Esophagus squamous epithelium (tissue), 5 donors: Measurements from ENCODE around the gene ESRRB. TPM values are rescaled to one million over a fixed set of nuclear protein-coding genes. Genes with fewer than 3 reads are reported as not detected.
A peak's percentile ranks its signal among the peaks of the same experiment; 100 is the strongest.

Source experiments
- DNase-seq: peaks from one replicate; lab custom pipeline; 2025; lab: John Stamatoyannopoulos, UW
- H3K27ac ChIP-seq, 4 donors: fragments of 200-600 bp; sonication (generic); one replicate each; pipeline ENCODE4 v1.5.1; 2016 to 2019; ENCODE audit warnings: mild to moderate bottlenecking in 1 of 4
- H3K27me3 ChIP-seq, 4 donors: fragments of 200-600 bp; sonication (generic); 1 replicate in 3 of 4; 2 replicates in 1 of 4; pipeline versions ENCODE4 v1.5.1 to v1.6.0; 2017 to 2021; ENCODE audit warnings: antibody characterized with exemption in 1 of 4
- H3K36me3 ChIP-seq, 3 donors: fragments of 200-600 bp; sonication (generic); one replicate each; pipeline ENCODE4 v1.5.1; 2016 to 2019
- H3K4me1 ChIP-seq, 3 donors: fragments of 200-600 bp; sonication (generic); one replicate each; pipeline ENCODE4 v1.5.1; 2017 to 2019
- H3K4me3 ChIP-seq, 4 donors: fragments of 200-600 bp; sonication (generic); 1 replicate in 3 of 4; 2 replicates in 1 of 4; pipeline ENCODE4 v1.5.1; 2016 to 2019; ENCODE audit warnings: mild to moderate bottlenecking in 2 of 4, moderate library complexity in 1 of 4
- H3K9me3 ChIP-seq, 3 donors: fragments of 200-600 bp; sonication (generic); one replicate each; pipeline ENCODE4 v1.5.1; 2016 to 2019
- POLR2A ChIP-seq, 4 donors: fragments of 450-650 bp; IDR thresholded peaks; one replicate each; pipeline ENCODE4 v1.6.1; 2017; ENCODE audit warnings: antibody characterized with exemption in 4 of 4, mild to moderate bottlenecking in 4 of 4, moderate library complexity in 3 of 4
- WGBS, 2 donors: methylation state at CpG; one replicate each; pipeline ENCODE4 v1.1.5; 2018; 5-methylcytosine and 5-hydroxymethylcytosine counted together
- intact Hi-C: fragments of 100-400 bp; cut with DNase I; formaldehyde crosslinking; loops from one replicate; pipeline ENCODE4 v1.15.0; 2022
- total RNA-seq, 4 donors: library from RNA; depleted of rRNA; stranded (reverse); fragments of >200 nt; gene quantifications; one replicate each; pipeline ENCODE4 v1.1.0, GENCODE V29; 2016
- TF ChIP-seq, protein P1 (sequence below), 6 experiments: fragments of 450-650 bp in 4 of 6; fragments of 200-600 bp in 2 of 6; sonication (generic) in 2 of 6; IDR thresholded peaks; one replicate each; pipeline ENCODE4 v1.5.1; 2016 to 2019; ENCODE audit warnings: antibody characterized with exemption in 6 of 6, mild to moderate bottlenecking in 4 of 6, moderate library complexity in 4 of 6
- donor health status: DM: yes; HTN: yes; CAD: no.

Gene ESRRB
- total RNA-seq, 4 donors from 2014 or later, result not detected

DNA sequence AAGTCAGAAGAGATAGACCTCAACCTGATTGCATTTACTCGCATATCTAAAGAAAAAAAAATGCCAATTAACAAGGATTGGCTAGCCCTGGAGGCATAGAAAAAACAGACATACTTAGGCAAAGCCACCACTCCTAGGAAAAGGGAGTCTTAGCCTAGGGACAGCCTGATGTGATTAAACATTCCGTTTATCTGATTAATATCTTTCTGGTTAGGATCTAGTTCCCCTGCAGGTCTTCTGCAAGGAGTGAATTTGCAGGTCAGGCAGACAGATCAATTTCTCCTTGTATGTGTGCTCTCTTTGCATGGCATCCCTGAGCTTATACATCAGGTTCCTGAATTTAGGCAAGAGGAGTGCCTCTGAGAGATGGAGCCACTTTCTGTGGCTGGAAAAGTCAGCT, 70.5 kb downstream of the ESRRB start:
- no peak for DNase-seq
- Histone ChIP-seq H3K36me3 (no peaks in the 10 kb centered on the region), H3K4me3 (no peak overlapping the region), H3K9me3 (no peaks in the 10 kb centered on the region), H3K4me1 (no peaks in the 10 kb centered on the region), H3K27ac (no peak overlapping the region), H3K27me3 (peaks cover 0 to 7% (median 0%) of the 10 kb centered on the region in 4 donors)
- no peak for TF ChIP-seq POLR2A (IDR thresholded peaks at IDR 0.05)
- TF ChIP-seq, protein P1, sequence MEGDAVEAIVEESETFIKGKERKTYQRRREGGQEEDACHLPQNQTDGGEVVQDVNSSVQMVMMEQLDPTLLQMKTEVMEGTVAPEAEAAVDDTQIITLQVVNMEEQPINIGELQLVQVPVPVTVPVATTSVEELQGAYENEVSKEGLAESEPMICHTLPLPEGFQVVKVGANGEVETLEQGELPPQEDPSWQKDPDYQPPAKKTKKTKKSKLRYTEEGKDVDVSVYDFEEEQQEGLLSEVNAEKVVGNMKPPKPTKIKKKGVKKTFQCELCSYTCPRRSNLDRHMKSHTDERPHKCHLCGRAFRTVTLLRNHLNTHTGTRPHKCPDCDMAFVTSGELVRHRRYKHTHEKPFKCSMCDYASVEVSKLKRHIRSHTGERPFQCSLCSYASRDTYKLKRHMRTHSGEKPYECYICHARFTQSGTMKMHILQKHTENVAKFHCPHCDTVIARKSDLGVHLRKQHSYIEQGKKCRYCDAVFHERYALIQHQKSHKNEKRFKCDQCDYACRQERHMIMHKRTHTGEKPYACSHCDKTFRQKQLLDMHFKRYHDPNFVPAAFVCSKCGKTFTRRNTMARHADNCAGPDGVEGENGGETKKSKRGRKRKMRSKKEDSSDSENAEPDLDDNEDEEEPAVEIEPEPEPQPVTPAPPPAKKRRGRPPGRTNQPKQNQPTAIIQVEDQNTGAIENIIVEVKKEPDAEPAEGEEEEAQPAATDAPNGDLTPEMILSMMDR (IDR thresholded peaks at IDR 0.05), result no peak
- intact Hi-C loops, result no loop called here
- 57 to 75% methylated on average over 2 of the region's 2 CpGs for WGBS, 2 donors

DNA sequence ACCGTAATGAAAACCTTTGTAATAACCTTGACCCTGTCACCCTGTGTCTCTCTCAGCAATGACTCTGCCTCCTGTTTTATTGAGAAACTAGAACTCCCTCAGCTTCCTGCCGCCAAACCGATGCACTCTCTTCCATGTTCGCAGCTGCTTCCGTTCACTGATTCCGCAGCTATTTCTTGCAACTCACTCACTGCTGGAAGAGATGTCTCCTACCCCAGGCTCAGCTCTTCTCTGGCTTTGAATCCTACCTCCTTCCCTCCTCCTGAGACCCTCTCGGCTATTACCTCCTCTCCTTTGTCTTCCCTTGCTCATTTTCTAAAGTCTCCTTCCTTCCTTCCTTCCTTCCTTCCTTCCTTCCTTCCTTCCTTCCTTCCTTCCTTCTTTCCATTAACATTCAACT, 71.0 kb downstream of the ESRRB start:
- WGBS, 2 donors, result 74 to 79% methylated on average over 7 of the region's 7 CpGs
- H3K9me3 ChIP-seq, result no peaks in the 10 kb centered on the region
- TF ChIP-seq, protein P1 (IDR thresholded peaks at IDR 0.05), result no peak
- TF ChIP-seq POLR2A (IDR thresholded peaks at IDR 0.05), result no peak
- no peaks in the 10 kb centered on the region for H3K36me3 ChIP-seq
- no peaks in the 10 kb centered on the region for H3K4me1 ChIP-seq
- no peak for DNase-seq
- intact Hi-C loops, result no loop called here
- H3K27ac ChIP-seq, result no peak overlapping the region
- H3K4me3 ChIP-seq, result no peak overlapping the region
- peaks cover 0 to 7% (median 0%) of the 10 kb centered on the region in 4 donors for H3K27me3 ChIP-seq

DNA sequence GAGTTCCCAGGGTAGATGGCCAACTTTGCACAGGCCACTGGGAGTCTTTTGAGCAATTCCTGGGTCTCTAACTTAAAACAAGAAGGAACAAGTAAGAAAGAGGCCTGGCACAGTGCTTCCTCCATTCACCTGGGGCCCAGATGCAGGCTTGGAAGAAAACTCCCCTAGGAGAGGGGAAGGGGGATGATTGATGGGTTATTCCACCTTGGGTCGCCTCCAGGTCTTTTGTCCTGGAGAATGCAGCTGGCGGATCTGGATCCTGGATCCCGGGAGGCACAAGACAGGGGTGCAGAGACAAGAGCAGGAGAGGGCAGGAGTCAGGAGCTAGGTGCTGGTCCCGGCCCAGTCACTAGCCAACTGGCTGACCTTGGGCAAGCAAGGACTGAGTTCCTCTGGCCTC, 74.5 kb downstream of the ESRRB start:
- Histone ChIP-seq H3K9me3 (no peaks in the 10 kb centered on the region), H3K27me3 (peaks cover 0 to 7% (median 0%) of the 10 kb centered on the region in 4 donors), H3K27ac (no peak overlapping the region), H3K4me3 (no peak overlapping the region), H3K36me3 (no peaks in the 10 kb centered on the region), H3K4me1 (no peaks in the 10 kb centered on the region)
- WGBS, 2 donors, result 19 to 44% methylated on average over 3 to 4 of the region's 4 CpGs
- TF ChIP-seq, protein P1 (IDR thresholded peaks at IDR 0.05), result no peak
- no peak for TF ChIP-seq POLR2A (IDR thresholded peaks at IDR 0.05)
- intact Hi-C loops, result loop anchor here (10.0 kb wide), 1 partner anchor 194 kb away; no protein-coding TSS in a partner anchor
- DNase-seq, result no peak

DNA sequence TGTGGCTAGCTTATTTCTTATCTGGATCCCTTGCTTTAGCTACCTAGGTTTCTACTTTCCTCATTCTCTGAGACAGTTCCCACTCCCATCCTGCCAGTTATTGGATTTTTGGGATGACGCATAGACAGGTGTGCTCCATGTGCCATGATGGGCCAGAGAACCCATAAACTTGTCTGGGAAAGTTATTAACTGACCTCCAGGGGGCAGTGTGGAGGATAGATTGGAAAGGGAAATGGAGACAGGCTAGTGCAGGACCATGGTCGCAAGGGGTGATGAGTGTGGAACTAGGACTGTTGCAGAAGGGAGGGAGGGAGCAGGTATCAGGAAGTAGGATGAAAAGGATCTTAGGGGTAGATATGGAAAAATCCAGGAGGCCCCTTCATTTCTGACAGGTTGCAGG, 80.3 kb downstream of the ESRRB start:
- no peak for DNase-seq
- intact Hi-C loops, result loop anchor here (10.0 kb wide), 1 partner anchor 189 kb away; no protein-coding TSS in a partner anchor
- WGBS, 2 donors, result 38 to 75% methylated on average over 1 to 2 of the region's 2 CpGs
- no peak overlapping the region for H3K27ac ChIP-seq
- H3K36me3 ChIP-seq, result no peaks in the 10 kb centered on the region
- no peak for TF ChIP-seq POLR2A (IDR thresholded peaks at IDR 0.05)
- TF ChIP-seq, protein P1 (IDR thresholded peaks at IDR 0.05), result peak in 2 of 6 experiments; percentile 31 to 47
- no peaks in the 10 kb centered on the region for H3K4me1 ChIP-seq
- no peaks in the 10 kb centered on the region for H3K27me3 ChIP-seq
- no peak overlapping the region for H3K4me3 ChIP-seq
- H3K9me3 ChIP-seq, result no peaks in the 10 kb centered on the region

DNA sequence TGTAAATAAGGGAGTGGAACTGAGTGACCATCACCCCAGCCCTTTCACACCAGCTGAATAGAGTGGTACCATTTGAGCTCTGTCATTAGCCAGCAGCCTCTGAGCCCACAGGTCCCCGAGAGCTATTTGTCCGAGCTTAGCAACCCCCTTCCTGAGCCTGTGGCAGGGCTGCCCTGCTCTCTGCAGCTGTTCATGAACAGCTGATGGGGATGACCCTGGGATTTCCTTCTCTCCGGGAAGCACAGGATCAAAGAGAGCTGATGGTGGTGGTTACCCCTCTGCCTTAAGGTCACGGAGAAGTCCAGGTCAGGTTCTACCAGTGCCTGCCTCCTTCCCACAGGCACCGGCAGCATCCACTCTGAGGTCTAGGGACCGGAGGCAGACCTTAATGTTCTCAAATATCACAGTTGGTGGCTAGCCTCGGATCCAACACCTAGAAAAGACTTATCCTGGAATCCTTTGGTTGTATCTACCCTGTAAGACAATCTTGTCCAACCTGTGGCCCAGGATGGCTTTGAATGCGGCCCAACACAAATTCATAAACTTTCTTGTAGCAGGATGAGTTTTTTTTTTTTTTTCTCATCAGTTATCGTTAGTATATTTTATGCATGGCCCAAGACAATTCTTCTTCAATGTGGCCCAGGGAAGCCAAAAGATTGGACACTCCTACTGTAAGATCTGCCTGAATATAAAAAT, 81.1 kb downstream of the ESRRB start:
- no peaks in the 10 kb centered on the region for H3K36me3 ChIP-seq
- no peaks in the 10 kb centered on the region for H3K27me3 ChIP-seq
- no peak for DNase-seq
- WGBS, 2 donors, result 76 to 78% methylated on average over 6 to 8 of the region's 9 CpGs
- no peaks in the 10 kb centered on the region for H3K4me1 ChIP-seq
- TF ChIP-seq POLR2A (IDR thresholded peaks at IDR 0.05), result no peak
- TF ChIP-seq, protein P1 (IDR thresholded peaks at IDR 0.05), result no peak
- no peak overlapping the region for H3K4me3 ChIP-seq
- H3K9me3 ChIP-seq, result no peaks in the 10 kb centered on the region
- H3K27ac ChIP-seq, result no peak overlapping the region
- intact Hi-C loops, result loop anchor here (10.0 kb wide), 1 partner anchor 188 kb away; no protein-coding TSS in a partner anchor
